Measurements from ENCODE around the gene NYNRIN.

NYNRIN gene

DNA sequence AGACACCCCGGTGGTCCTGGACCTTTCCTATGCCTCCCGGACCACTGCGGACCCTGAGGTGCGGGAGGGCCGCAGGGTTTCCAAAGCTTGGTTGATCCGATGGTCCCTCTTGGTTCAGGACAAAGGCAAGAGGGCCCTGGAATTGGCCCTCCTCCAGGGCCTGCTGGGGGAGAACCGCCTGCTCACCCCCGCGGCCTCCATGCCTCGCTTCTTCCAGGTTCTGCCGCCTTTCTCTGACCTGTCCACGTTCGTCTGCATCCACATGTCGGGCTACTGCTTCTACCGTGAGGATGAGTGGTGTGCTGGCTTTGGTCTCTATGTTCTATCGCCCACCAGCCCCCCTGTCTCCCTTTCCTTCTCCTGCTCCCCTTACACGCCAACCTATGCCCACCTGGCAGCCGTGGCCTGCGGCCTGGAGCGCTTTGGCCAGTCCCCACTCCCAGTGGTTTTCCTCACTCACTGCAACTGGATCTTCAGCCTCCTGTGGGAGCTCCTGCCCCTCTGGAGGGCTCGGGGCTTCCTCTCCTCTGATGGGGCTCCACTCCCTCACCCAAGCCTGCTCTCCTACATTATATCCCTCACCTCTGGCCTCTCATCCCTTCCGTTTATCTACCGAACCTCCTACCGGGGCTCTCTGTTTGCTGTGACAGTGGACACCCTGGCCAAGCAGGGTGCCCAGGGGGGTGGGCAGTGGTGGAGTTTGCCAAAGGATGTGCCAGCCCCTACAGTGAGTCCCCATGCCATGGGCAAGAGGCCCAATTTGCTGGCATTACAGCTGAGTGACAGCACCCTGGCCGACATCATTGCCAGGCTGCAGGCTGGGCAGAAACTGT, 16.8 kb downstream of the NYNRIN start:
- DNase-seq = no peak

DNA sequence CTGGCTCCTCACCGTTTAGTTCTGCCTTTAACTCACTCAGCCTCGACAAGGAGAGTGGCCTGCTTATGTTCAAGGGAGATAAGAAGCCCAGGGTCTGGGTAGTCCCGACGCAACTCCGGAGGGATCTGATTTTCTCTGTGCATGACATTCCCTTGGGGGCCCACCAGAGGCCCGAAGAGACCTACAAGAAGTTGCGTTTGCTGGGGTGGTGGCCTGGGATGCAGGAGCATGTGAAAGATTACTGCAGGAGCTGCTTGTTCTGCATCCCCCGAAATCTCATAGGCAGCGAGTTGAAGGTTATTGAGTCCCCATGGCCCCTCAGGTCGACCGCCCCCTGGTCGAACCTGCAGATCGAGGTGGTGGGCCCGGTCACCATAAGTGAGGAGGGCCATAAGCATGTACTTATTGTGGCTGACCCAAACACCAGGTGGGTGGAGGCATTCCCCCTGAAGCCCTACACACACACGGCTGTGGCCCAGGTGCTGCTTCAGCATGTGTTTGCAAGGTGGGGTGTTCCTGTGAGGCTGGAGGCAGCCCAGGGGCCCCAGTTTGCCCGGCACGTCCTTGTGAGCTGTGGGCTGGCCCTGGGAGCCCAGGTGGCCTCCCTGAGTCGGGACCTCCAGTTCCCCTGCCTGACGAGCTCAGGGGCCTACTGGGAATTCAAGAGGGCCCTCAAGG, 17.6 kb downstream of the NYNRIN start:
- DNase-seq = no peak

DNA sequence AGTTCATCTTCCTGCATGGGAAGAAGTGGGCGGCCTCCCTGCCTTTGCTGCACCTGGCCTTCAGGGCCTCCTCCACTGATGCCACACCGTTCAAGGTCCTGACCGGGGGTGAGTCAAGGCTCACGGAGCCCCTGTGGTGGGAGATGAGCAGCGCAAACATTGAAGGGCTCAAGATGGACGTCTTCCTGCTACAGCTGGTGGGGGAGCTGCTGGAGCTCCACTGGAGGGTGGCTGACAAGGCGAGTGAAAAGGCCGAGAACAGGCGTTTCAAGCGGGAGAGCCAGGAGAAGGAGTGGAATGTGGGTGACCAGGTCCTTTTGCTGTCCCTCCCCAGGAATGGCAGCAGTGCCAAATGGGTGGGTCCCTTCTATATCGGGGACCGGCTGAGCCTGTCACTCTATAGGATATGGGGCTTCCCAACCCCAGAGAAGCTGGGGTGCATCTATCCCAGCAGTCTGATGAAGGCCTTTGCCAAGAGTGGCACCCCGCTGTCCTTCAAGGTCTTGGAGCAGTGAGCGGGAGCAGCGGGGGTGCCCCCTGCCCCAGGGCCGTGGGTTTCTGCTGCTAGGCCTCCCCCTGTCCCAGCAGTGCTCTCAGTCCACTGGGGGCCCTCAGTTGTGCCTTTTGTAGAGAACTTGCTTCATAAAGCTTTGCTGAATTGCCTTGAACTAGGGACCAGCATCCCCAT, 18.3 kb downstream of the NYNRIN start:
- no peak for DNase-seq

DNA sequence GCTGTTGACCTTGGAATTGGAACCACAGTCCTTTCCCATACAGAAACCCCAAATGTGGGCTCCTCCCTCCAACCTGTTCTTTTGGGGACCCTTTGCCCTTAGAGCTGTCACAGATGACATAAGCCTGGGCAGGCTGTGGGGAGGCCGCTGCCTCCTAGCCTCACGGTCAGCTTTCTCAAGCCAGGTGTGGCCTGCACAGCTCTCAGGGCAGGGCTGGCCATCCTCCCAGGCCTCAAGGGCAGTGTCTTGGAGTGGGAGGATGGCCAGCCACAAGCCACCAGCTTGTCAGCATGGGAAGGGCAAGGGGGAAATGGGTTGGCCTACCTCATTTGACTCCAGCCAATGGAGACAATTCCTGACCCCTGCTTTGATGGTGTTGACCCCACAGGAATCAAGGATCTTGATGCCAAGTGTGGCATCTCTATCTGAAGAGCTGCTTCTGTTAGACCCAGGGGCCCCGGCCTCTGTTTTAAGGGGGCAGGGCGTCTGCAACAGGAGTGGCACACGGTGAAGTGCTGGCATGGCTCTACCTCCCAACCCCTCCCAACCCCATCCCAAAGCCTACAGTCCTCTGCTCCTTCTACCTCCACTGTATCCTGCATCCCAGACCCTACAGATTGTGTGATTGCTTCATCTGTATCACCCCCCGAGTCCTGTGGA, 19.2 kb downstream of the NYNRIN start:
- DNase-seq = no peak

DNA sequence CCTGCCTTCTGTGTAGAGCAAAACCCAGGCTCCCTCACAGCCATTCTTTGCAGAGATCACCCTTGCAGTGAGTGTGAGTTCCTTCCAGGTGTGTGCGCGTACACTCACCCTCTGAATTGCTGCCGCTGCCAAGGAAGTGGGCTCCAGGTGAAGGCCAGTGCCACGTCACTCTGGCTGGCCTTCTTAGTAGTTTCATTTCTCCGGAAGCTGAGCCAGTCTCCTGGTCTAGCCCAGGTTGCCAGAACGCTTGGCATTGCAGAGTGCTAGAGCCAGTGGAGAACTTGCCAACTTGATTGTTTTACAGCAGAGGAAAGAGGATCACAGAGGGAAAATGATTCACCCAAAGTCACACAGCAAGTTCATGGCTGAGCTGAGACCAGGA, 19.7 kb downstream of the NYNRIN start:
- DNase-seq = no peak

DNA sequence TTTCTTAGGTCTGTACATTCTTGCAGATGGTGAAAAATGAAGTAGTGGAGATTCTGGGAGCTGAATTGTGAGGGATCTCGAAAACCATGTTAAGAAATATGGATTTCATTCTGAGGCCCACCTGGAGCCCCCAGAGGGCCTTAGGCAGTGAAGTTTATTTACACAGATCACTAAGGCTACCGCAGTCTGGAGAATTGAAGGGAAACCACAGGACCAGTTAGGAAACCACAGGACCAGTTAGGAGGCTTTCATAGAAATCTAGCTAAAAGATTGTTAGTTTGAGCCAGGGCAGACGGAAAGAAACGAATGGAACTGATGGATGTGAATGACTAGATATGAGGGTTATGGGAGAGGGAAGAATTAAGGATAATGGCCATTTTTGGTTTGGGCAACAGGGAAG, 23.5 kb downstream of the NYNRIN start:
- no peak for DNase-seq

DNA sequence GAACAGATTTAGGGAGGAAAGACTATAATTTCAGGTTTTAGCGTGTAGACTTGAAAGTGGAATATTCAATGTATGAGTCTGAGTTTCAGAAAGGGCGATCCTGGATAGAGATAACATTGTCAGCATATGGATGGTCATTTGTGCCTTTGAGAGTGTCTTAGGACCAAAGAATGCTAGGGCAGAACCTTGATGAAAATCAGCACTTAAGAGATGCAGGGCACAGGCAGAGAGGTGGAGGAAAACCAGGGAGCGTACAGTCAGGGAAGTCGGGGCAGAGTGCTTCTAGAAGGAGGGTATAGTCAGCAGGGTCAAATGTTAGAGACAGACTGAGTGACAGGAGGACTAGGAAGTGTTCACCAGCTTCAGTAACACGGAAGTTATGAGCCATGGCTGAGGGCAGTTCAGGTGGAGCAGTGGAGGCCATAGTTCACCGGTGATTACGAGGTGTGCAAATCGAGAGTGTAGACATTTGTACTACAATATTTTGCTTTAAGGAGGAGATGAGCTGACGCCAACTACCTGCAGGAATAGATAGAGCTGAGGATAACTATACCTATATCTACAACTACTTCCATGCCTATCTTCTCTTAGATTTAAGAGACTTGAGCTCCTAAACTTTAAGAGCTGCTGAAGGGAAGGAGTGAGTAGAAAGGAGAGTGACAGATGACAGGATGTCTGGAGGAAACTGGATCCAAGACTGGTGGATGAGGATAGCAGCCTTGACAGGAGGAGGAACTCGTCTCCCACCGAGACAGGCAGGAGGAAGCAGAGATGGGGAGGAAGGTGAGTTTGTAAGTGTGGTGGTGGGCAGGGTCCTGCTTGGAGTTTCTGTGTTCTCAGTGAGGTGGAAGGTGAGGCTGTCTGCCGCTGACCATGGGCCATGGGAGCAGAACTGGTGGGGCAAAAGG, 24.1 kb downstream of the NYNRIN start:
- no peak for DNase-seq

DNA sequence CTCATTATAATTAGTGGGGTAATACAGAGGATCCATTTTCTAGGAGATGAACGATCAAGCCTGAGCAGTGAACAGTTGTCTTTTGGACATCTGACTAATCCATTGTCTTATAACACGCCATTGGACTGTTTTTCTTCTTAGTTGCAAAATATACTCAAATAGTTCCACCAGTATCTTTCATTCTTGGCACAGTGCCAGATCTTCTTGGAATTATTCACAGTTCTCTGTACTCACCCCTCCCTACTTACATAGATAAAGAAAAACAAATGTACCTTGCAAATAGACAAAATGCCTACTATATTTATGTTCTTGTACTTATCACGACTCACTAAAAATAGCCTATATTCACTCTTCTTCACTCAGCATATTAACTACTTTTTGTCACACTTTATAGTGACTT, 26.9 kb downstream of the NYNRIN start:
- DNase-seq = peak; percentile 40

DNA sequence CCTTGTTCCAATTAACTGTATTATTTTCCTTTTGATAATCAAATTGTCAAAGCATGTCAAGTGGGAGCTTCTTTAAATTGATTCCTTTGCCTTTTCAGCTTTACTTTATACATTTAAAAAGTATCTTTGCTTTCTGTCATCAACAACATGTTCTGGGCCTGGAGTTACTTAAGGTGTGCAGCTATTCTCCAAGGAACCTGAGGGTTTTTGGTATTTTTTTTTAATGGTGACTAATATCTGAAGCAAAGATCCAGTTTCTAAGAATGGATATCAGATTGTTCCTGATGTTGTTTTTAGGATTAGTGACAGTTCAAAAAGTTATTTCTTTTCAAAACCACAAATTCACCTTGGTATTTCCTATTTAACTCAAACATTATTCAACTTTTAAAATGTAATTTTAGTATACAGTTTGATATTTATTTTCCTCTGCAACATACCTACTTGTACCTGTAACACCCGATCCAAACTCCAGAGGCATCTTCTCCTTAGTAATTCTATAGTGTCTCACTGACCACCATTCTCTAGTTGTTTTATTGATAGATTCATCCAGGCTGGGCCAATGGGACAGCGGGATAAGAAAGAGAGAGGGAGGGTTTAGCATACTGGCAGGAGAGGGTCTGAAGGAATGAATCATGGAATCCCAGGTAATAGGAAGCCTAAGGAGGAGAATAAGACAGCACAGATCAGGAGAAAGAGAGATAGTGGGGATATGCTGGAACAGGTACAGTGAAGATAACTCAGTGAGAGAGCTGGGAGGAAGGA, 27.5 kb downstream of the NYNRIN start:
- no peak for DNase-seq

DNA sequence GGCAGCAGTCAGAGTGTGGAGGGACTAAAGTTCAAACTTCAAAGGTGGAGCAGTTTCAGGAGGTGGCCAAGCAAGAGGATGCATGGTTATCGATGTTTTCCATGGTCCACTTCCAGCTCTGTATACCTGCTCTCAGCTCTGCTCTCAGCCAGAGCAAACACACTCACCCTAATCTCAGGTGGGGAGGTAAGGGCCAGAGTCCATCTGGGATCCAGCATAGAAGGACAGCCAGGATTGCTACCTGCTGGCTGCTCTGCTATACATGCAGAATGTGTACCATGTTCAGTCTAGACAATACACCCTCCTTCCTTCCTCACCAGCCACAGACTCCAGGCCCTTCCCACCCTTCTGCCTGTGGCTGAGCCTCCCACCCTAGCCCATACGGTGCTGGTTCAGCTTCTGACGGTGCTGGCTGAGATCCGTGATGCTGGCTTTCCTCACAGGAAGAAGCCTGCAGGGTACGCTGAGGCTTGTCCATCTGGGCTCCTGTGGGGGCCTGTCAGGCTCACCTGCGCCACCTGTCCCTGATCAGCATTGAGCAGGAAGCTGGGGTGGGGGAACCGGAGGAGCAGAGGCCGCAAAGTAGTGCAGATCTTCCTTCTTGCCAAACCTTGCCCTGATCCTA, 28.2 kb downstream of the NYNRIN start:
- peak; percentile 69 for DNase-seq

DNA sequence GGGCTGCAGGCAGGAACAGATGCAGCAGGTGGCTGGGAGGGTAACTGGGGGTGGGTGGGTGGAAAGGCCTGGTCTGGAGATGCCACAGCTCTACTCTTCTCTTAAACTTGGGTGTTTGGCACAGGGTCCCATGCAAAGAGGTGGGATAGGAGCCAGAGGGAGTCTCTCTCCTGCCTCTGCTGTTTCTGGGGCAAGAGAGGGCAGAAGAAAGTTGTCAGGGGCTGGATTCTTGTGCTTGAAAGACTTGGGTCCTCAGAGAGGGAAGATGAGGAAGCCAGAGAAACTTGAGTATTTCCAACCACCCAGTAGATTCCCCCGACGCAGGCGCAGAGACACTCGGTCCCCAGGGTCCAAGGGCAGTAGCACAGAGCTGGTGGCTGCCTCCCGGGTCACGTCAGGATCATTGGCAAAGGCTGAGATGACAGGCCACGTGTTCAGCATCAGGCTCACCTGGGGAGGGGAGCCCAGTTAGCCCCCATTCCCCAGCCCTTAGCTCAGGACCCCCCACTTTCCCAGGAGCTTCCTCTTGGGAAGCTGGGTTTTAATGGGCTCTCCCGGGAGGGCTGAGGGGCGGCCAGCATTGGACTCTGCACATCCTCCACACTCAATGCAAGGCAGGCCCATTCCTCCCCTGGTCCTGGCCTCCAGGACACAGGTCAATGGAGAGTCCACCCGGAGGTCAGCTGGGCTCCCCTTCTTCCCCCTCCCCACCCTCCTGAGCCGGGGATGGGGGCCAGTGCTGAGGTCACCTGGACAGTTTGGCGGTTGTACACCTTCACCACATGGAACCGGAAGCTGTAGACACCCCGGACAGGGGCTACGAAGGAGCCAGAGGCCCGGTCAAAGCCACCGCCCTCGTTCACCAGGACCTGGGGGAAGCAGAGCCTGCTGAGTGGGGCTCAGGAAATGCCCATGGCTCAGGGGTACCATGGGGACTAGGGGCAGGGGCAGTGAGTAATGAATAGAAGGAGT, 29.0 kb downstream of the NYNRIN start:
- DNase-seq = no peak

DNA sequence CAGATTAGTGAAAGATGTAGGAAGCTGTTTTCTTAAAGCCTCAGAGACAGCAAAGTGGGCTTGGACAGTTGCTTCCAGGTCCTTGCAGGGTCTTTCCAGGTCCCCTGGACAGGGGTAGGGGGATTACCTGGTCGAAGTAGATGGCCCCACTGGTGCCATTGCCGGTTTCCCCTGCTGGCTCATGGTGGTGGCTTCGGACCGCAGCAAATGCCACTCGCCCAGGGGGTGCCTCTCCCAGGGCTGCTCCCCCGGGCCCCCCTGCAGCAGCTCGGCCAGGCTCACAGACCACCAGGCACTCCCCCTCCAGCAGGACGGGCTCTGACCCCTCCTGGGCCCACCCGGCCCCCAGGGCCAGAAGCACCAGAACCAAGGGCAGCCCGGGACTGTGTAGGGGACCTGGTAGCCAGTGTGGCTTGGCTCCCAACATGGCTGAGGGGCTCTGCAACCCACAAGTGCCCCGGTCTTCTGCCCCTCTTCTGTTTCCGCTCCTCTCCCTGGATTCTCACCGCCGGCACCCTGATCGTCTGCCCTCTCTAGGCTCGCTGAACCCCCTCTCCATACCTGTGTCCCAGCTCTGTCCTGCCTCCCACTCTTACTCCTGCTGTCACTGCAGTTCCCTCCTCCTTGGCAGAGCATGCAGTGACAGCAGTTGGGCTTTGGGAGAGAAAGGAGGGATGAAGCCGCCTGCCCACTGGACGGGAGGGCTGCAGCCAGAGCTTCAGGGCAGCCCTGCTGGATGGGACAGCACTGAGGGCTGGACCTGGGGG, 30.0 kb downstream of the NYNRIN start:
- DNase-seq = no peak

DNA sequence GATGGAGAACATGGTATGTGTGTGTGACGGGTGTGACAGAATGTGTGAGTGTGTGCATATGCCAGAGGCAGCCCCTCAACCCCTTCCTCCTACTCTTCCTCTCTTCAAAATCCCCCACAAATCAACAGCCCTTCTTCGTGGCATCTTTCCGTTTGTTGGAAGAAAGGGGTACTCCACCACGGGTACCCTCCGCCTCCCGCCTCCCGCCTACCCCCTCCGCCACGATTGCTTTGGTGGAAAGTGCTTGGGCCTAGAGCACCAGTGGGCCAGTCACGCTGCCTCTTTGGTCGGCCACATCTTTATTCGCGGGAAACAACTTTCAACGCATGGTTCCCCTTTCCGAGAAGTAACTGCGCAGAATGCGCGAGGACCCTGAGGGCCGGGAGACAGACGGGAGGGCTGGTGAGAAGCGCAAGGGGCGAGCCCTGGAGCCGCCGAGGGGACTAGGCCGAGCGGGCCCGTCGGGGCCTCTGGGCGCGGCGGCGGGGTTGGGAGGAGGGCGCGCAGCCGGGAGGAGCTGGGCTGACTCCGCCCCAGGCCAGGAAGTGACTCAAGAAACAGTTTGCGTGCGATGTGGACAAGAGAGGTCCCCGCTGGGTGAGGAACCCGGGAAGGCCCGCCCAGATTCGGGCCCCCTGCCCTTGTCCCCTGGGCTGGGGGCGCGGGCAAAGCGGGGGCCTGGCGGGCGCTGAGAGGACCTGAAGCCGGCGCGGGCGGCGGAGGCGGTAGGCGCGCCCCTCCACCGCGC, 30.8 kb downstream of the NYNRIN start, which contains the start of the genes CBLN3 and KHNYN:
CBLN3 (minus strand) TSS at position 274 of the 748 bp plus-strand sequence. CDS start 614 bp downstream, outside the sequence.
KHNYN (plus strand) TSS at position 560 of the 748 bp plus-strand sequence. CDS start 777 bp downstream, outside the sequence.
- peak; percentile 95 for DNase-seq

DNA sequence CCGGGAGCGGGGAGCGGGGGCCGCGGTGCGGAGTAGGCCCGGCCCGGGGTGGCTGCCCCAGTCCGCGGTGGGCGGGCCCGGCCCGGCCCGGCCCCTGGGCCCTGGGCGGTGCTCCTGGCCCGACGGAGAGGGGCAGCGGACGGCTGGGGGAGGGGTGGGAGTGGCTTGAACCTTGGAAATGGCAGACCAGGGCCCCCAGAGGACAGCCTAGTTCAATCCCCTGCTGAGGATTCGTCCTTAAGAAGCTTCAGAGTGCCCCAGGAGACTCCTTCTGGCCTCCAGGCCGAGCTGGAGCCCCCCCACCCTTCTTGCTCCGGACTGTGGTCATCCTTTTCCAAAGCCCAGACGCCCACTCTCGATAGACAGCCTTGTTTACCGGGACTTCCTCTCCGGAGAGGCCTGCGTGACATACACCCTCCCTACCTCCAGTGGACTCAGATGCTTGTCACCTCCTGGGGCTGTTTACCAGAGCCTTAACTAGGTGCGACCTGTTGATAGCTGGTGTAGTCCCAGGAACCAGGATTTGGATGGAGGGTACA, 31.4 kb downstream of the NYNRIN start:
- peak; percentile 80 for DNase-seq

DNA sequence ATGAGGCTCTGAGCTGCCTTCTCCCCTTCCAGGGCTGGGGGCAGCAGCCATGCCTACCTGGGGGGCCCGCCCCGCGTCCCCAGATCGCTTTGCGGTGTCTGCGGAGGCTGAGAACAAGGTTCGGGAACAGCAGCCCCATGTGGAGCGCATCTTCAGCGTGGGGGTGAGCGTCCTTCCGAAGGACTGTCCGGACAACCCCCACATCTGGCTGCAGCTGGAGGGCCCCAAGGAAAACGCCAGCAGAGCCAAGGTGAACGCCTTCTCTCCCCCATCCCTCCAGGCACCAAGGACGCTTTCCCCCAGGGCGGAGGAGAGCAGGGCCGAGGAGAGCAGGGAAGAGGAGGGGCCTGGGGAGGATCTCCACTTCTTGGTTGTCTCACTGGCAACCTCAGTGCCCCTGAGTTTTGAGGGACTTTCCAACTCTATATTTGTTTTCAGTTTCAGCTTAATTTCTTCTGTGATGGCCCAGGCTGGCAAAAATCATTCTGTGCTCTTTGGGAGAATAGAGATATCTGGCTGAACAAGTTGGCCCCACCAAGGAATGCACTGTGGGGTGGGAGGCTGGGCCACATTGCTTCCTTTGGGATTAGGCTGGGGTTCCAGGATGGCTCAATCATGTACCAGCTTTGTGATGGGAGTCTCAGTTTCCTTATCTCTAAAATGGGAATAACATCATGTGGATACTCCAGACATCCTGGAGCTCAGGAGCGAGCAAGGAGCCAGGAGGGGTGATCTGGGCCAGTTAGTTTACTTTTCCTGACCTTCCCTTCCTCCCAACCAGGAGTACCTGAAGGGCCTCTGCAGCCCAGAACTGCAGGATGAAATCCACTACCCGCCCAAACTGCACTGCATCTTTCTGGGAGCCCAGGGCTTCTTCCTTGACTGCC, 32.1 kb downstream of the NYNRIN start:
- no peak for DNase-seq

DNA sequence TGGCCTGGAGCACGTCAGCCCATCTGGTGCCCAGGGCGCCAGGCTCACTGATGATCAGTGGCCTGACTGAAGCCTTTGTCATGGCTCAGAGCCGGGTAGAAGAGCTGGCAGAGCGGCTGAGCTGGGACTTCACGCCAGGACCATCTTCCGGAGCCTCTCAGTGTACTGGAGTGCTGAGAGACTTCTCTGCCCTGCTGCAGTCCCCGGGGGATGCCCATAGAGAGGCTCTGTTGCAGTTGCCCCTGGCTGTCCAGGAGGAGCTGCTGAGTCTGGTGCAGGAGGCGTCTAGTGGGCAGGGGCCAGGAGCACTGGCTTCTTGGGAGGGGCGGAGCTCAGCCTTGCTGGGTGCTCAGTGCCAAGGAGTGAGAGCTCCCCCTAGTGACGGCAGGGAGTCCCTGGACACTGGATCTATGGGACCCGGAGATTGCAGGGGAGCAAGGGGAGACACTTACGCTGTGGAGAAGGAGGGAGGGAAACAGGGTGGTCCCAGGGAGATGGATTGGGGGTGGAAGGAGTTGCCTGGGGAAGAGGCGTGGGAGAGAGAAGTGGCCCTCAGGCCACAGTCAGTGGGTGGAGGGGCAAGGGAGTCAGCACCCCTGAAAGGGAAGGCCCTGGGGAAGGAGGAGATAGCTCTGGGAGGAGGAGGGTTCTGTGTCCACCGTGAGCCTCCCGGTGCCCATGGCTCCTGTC, 32.9 kb downstream of the NYNRIN start:
- DNase-seq = peak; percentile 94
